Islet precursor cell (in vitro differentiated cells): ENCODE data around the gene TPBG.

ENCODE experiments used
- DNase-seq: peaks from one replicate; pipeline ENCODE4 v3.0.0-alpha.2; 2018

TPBG gene

GRCh38 chr6:82363428-82364086 lies at the start of gene TPBG:
Gene TPBG (plus strand): TSS chr6:82363817. CDS start chr6:82364962, 1,145 bp downstream.
- DNase-seq: peak; percentile 86

GRCh38 chr6:82322386-82322785 lies 41.2 kb upstream of the TPBG start:
- DNase-seq: no peak

GRCh38 chr6:82329766-82330165 lies 33.9 kb upstream of the TPBG start:
- no peak for DNase-seq

- no peak for DNase-seq
Measured at GRCh38 chr6:82330171-82330804, 33.3 kb upstream of the TPBG start.

- DNase-seq: peak; percentile 73
Measured at GRCh38 chr6:82331031-82331773, 32.4 kb upstream of the TPBG start.

- DNase-seq: no peak
Measured at GRCh38 chr6:82333781-82334180, 29.8 kb upstream of the TPBG start.

GRCh38 chr6:82337688-82338257 lies 25.8 kb upstream of the TPBG start:
- DNase-seq: no peak

- DNase-seq: no peak
Measured at GRCh38 chr6:82348130-82348529, 15.5 kb upstream of the TPBG start.

GRCh38 chr6:82353848-82354247 lies 9.8 kb upstream of the TPBG start:
- DNase-seq: no peak

GRCh38 chr6:82360552-82360951 lies 3.1 kb upstream of the TPBG start:
- no peak for DNase-seq

- DNase-seq: no peak
Measured at GRCh38 chr6:82361631-82362030, 2.0 kb upstream of the TPBG start.

GRCh38 chr6:82362144-82362543 lies 1.5 kb upstream of the TPBG start:
- no peak for DNase-seq

GRCh38 chr6:82362878-82363427 lies 664 bp upstream of the TPBG start:
- peak; percentile 57 for DNase-seq

- DNase-seq: peak; percentile 88
Measured at GRCh38 chr6:82364087-82365015, 734 bp downstream of the TPBG start.

- DNase-seq: peak; percentile 83
Measured at GRCh38 chr6:82365016-82365795, 1.6 kb downstream of the TPBG start.

GRCh38 chr6:82367704-82368103 lies 4.1 kb downstream of the TPBG start:
- no peak for DNase-seq

- no peak for DNase-seq
Measured at GRCh38 chr6:82370788-82371187, 7.2 kb downstream of the TPBG start.

- no peak for DNase-seq
Measured at GRCh38 chr6:82371799-82372546, 8.4 kb downstream of the TPBG start.

- no peak for DNase-seq
Measured at GRCh38 chr6:82372656-82373055, 9.0 kb downstream of the TPBG start.

- no peak for DNase-seq
Measured at GRCh38 chr6:82374516-82374915, 10.9 kb downstream of the TPBG start.

- no peak for DNase-seq
Measured at GRCh38 chr6:82376636-82377035, 13.0 kb downstream of the TPBG start.
